Prostate gland (tissue), 2 donors: ENCODE data around the gene NTNG2. TPM values are rescaled to one million over a fixed set of nuclear protein-coding genes. Genes with fewer than 3 reads are reported as not detected.
A peak's percentile ranks its signal among the peaks of the same experiment; 100 is the strongest.

Source experiments
- DNase-seq: peaks from one replicate; pipeline ENCODE4 v3.0.0-alpha.2; 2019; ENCODE audit warnings: low spot score
- H3K27ac ChIP-seq, 2 donors: fragments of 200-600 bp; sonication (generic); 2 replicates each; pipeline ENCODE4 v1.5.1; 2017 to 2019
- H3K27me3 ChIP-seq: fragments of 200-600 bp; sonication (generic); replicated peaks from 2 replicates; pipeline ENCODE4 v1.5.1; 2019; ENCODE audit not compliant: insufficient read depth
- H3K36me3 ChIP-seq, 2 donors: fragments of 200-600 bp; sonication (generic); 1 replicate in 1 of 2; 2 replicates in 1 of 2; pipeline versions ENCODE4 v1.5.1 to v1.8.1; 2017 to 2019
- H3K4me1 ChIP-seq: fragments of 200-600 bp; sonication (generic); replicated peaks from 2 replicates; pipeline ENCODE4 v1.5.1; 2019
- H3K4me3 ChIP-seq, 2 donors: fragments of 200-600 bp; sonication (generic); 2 replicates each; pipeline ENCODE4 v1.5.1; 2017 to 2019
- H3K9me3 ChIP-seq: fragments of 200-600 bp; sonication (generic); 2 replicates; pipeline ENCODE4 v1.5.1; 2017
- CTCF ChIP-seq, 4 experiments: fragments of 200-600 bp in 2 of 4; fragments of 450-650 bp in 2 of 4; sonication (generic) in 2 of 4; IDR thresholded peaks; 1 replicate in 3 of 4; 2 replicates in 1 of 4; pipeline ENCODE4 v1.5.1; 2016 to 2019; ENCODE audit warnings: antibody characterized with exemption in 4 of 4, mild to moderate bottlenecking in 2 of 4, moderate library complexity in 2 of 4
- POLR2A ChIP-seq: fragments of 450-650 bp; IDR thresholded peaks from one replicate; pipeline ENCODE4 v1.6.1; 2016; ENCODE audit warnings: antibody characterized with exemption, mild to moderate bottlenecking
- POLR2AphosphoS5 ChIP-seq: sonication (generic); formaldehyde crosslinking; IDR thresholded peaks from one replicate; pipeline ENCODE4 v1.6.1; 2017; ENCODE audit warnings: antibody characterized with exemption
- WGBS: methylation state at CpG from one replicate; pipeline ENCODE4 v1.1.5; 2018; 5-methylcytosine and 5-hydroxymethylcytosine counted together
- intact Hi-C: fragments of 100-400 bp; cut with DNase I; formaldehyde crosslinking; loops from one replicate; pipeline ENCODE4 v1.14.2; 2022
- total RNA-seq, 2 donors: library from RNA; depleted of rRNA; stranded (reverse); fragments of >200 nt; gene quantifications; one replicate each; pipeline ENCODE4 v1.1.0, GENCODE V29; 2016

The NTNG2 gene
- total RNA-seq, 2 donors from 2014 or later: 12.7 to 37.4 TPM

DNA sequence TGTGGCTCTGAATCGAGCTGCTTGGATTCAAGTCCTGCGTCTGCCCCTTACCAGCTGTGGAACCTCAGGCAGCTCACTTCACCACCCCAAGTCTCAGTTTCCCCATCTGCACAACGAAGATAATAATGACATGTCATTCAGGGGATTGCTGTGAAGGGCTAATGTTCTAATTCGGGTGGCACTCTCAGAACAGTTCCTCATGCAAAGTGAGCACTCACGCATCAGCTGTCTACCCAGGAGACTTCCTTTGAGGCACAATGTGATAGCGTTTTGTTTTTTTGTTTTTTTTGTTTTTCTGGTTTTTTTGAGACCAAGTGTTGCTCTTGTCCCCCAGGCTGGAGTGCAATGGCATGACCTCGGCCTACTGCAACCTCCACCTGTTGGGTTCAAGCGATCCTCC, 56.4 kb downstream of the NTNG2 start:
- Histone ChIP-seq H3K27me3 (no peaks in the 10 kb centered on the region), H3K9me3 (no peaks in the 10 kb centered on the region), H3K36me3 (no peaks in the 10 kb centered on the region), H3K27ac (no peak overlapping the region), H3K4me3 (no peak overlapping the region), H3K4me1 (peaks cover 7% of the 10 kb centered on the region)
- TF ChIP-seq CTCF (IDR thresholded peaks at IDR 0.05): no peak
- no peak for TF ChIP-seq POLR2A
- TF ChIP-seq POLR2AphosphoS5: no peak
- intact Hi-C loops: no loop called here
- 90% methylated on average over 7 of the region's 8 CpGs for WGBS
- no peak for DNase-seq

- H3K27ac ChIP-seq: no peak overlapping the region
- 78% methylated on average over 6 of the region's 6 CpGs for WGBS
- H3K4me3 ChIP-seq: no peak overlapping the region
- intact Hi-C loops: no loop called here
- TF ChIP-seq CTCF (IDR thresholded peaks at IDR 0.05): no peak
- no peak for TF ChIP-seq POLR2AphosphoS5
- TF ChIP-seq POLR2A: no peak
- no peaks in the 10 kb centered on the region for H3K27me3 ChIP-seq
- H3K4me1 ChIP-seq: peaks cover 18% of the 10 kb centered on the region
- no peaks in the 10 kb centered on the region for H3K36me3 ChIP-seq
- no peak for DNase-seq
- H3K9me3 ChIP-seq: no peaks in the 10 kb centered on the region
Observed at GRCh38 chr9:132221941-132222340, 60.1 kb downstream of the NTNG2 start.

GRCh38 chr9:132224645-132225044, 62.8 kb downstream of the NTNG2 start:
- 27% methylated on average over 3 of the region's 3 CpGs for WGBS
- Histone ChIP-seq H3K27me3 (no peaks in the 10 kb centered on the region), H3K27ac (peak overlapping the region in 1 of 2 donors; percentile 75), H3K36me3 (no peaks in the 10 kb centered on the region), H3K4me1 (peaks cover 18% of the 10 kb centered on the region), H3K4me3 (no peak overlapping the region), H3K9me3 (no peaks in the 10 kb centered on the region)
- no peak for TF ChIP-seq POLR2A
- peak; percentile 86 for TF ChIP-seq POLR2AphosphoS5
- DNase-seq: peak; percentile 42
- intact Hi-C loops: no loop called here

DNA sequence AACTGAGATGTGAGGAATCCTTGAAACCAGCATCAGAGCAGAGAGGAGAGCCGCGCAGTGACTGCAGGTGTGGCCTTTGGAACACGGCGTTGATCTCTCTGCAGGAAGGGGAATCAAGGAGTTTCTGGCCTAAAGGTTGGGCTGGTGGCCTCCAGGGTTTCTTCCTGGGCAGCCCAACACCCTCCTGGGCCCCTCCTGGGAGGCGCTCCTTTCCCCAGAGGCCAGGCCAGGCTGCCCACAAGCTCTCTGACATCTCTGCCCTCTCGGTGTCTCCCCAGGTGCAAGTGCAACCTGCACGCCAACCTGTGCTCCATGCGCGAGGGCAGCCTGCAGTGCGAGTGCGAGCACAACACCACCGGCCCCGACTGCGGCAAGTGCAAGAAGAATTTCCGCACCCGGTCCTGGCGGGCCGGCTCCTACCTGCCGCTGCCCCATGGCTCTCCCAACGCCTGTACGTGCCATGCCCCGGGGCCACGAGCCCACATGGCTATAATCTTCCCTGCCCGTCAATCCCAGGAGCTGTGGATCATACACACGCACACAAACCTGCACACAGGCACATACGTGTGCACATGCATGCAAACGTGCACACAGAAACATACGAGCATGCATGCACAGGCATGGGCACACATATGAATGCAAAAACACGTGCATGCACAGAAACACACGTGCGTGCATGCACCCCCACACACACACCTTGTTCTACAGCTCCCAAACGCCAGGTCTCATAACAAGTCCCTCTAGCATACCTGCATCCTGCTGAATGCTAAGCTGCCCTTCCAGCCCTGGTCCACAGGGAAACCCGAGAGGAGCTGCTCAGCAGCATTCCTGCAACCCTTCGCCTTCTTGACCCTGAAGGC, 64.9 kb downstream of the NTNG2 start:
- no peak overlapping the region for H3K4me3 ChIP-seq
- no peaks in the 10 kb centered on the region for H3K27me3 ChIP-seq
- H3K4me1 ChIP-seq: peaks cover 16% of the 10 kb centered on the region
- no peak overlapping the region for H3K27ac ChIP-seq
- H3K9me3 ChIP-seq: no peaks in the 10 kb centered on the region
- 91% methylated on average over 34 of the region's 34 CpGs for WGBS
- intact Hi-C loops: no loop called here
- no peak for TF ChIP-seq CTCF (IDR thresholded peaks at IDR 0.05)
- DNase-seq: no peak
- H3K36me3 ChIP-seq: no peaks in the 10 kb centered on the region

- Histone ChIP-seq H3K36me3 (no peaks in the 10 kb centered on the region), H3K9me3 (no peaks in the 10 kb centered on the region), H3K27me3 (no peaks in the 10 kb centered on the region), H3K27ac (no peak overlapping the region), H3K4me3 (no peak overlapping the region), H3K4me1 (peaks cover 12% of the 10 kb centered on the region)
- no peak for DNase-seq
- no peak for TF ChIP-seq POLR2AphosphoS5
- no peak for TF ChIP-seq CTCF (IDR thresholded peaks at IDR 0.05)
- TF ChIP-seq POLR2A: no peak
- WGBS: 68% methylated on average over 12 of the region's 12 CpGs
- intact Hi-C loops: no loop called here
Observed at GRCh38 chr9:132228062-132228461, 66.2 kb downstream of the NTNG2 start.
